Panc1 (cell line): ENCODE results near the gene CIB2. TPM values are rescaled to one million over a fixed set of nuclear protein-coding genes. Genes with fewer than 3 reads are reported as not detected.
A peak's percentile ranks its signal among the peaks of the same experiment; 100 is the strongest.

Experiments used
- ATAC-seq: fragments of 200-7000 bp; cut with Tn5 transposase; 2 replicates; pipeline ENCODE4 v1.9.1; 2020; ENCODE audit warnings: mild to moderate bottlenecking, moderate library complexity
- BruUV-seq: library from RNA; stranded (reverse); fragments of 400-500 nt; replicated peaks from 2 replicates; lab custom pipeline; 2021; lab: Mats Ljungman, UMichigan
- CTCF ChIA-PET: fragments of 300-600 bp; sonication (Branson Sonifier 250); formaldehyde crosslinking; loops from one replicate; lab custom pipeline; 2022; ENCODE audit warnings: antibody characterized with exemption; lab: Charles Lee
- POLR2A ChIA-PET: fragments of 300-600 bp; sonication (Branson Sonifier 250); formaldehyde crosslinking; loops from one replicate; lab custom pipeline; 2022; ENCODE audit warnings: antibody characterized with exemption; lab: Charles Lee
- DNase-seq: peaks from one replicate; pipeline ENCODE4 v3.0.0-alpha.2; 2010; ENCODE audit warnings: low read depth, low spot score
- H3K27ac ChIP-seq: 2 replicates; pipeline ENCODE4 v1.5.1; 2011; ENCODE audit warnings: mild to moderate bottlenecking, low read length, inconsistent platforms
- H3K27me3 ChIP-seq: fragments of 200-500 bp; sonication (Bioruptor generic); 2 replicates; pipeline ENCODE4 v1.6.0; 2014; ENCODE audit warnings: low read length, inconsistent platforms; ENCODE audit not compliant: control insufficient read depth, insufficient read depth
- H3K36me3 ChIP-seq: fragments of 200-500 bp; sonication (Bioruptor generic); 2 replicates; pipeline ENCODE4 v1.5.1; 2014; ENCODE audit warnings: inconsistent platforms, mild to moderate bottlenecking, low read length, moderate library complexity; ENCODE audit not compliant: control insufficient read depth, insufficient read depth
- H3K4me1 ChIP-seq: 2 replicates; pipeline ENCODE4 v1.5.1; 2011; ENCODE audit warnings: inconsistent platforms, mild to moderate bottlenecking, low read length, moderate library complexity; ENCODE audit not compliant: control insufficient read depth, insufficient read depth
- H3K4me3 ChIP-seq, 2 experiments: 2 replicates each; pipeline ENCODE4 v1.5.1; 2011 to 2012; ENCODE audit warnings: low read depth in 2 of 2, low read length in 2 of 2, mild to moderate bottlenecking in 2 of 2, inconsistent platforms in 1 of 2, moderate library complexity in 1 of 2
- H3K9me3 ChIP-seq: fragments of 200-500 bp; sonication (Bioruptor generic); 2 replicates; pipeline ENCODE4 v1.5.1; 2014; ENCODE audit warnings: low read depth, mild to moderate bottlenecking, inconsistent platforms, low read length, moderate library complexity; ENCODE audit not compliant: control insufficient read depth, insufficient read depth
- POLR2AphosphoS5 ChIP-seq: IDR thresholded peaks from 2 replicates; pipeline ENCODE4 v1.6.1; 2012; ENCODE audit warnings: mild to moderate bottlenecking, low read depth, low read length, moderate library complexity
- SIN3A ChIP-seq: IDR thresholded peaks from 2 replicates; pipeline ENCODE4 v1.6.1; 2012; ENCODE audit warnings: low read depth, mild to moderate bottlenecking, low read length, moderate library complexity, borderline replicate concordance; ENCODE audit not compliant: insufficient read depth
- TCF7L2 ChIP-seq: IDR thresholded peaks from 2 replicates; pipeline ENCODE4 v1.6.1; 2011; ENCODE audit warnings: mild to moderate bottlenecking, low read depth, low read length, inconsistent platforms
- in situ Hi-C: cut with HindIII; loops from 2 replicates; pipeline ENCODE4 v1.10.0; 2016; ENCODE audit warnings: low sequenced_read_pairs, low pct_unique_long_range_greater_than_20kb
- intact Hi-C: fragments of 100-400 bp; cut with micrococcal nuclease; formaldehyde crosslinking; loops from one replicate; pipeline ENCODE4 v1.10.0; 2022; ENCODE audit not compliant: unreplicated experiment
- total RNA-seq: library from RNA; stranded (reverse); gene quantifications from one replicate; pipeline ENCODE4 v1.2.1, GENCODE V29; 2021; ENCODE audit not compliant: unreplicated experiment
- TF ChIP-seq, protein P1 (sequence below), 2 experiments: IDR thresholded peaks; 2 replicates each; pipeline ENCODE4 v1.6.1; 2011 to 2012; ENCODE audit warnings: low read depth in 2 of 2, control low read depth in 1 of 2, low read length in 1 of 2, mild to moderate bottlenecking in 1 of 2, moderate library complexity in 1 of 2; ENCODE audit not compliant: insufficient read depth in 1 of 2
- TF ChIP-seq, protein P2 (sequence below): fragments of 450-650 bp; IDR thresholded peaks from 2 replicates; pipeline ENCODE4 v1.5.1; 2017; ENCODE audit warnings: mild to moderate bottlenecking

CIB2 gene
- total RNA-seq, 1 experiment from 2014 or later, result 37.3 TPM

DNA sequence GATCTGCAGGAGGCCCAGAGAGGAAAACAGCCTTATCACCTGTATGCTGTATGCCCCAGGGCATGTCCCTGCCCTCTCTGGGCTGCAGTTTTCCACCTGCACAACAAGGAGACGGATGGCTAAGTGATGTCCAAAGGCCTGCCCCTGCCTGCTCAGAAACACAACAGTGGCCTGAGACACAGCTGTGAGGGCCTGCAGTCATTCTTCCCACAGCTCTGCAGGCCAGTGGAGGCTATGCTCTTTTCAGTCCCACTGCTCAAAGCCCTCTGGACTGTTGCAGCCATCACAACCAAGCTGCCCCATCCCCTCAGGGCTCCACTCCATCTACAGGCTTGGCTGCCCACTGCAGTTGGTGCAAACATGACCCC lies 48.5 kb downstream of the CIB2 start:
- in situ Hi-C loops (no loop called here), intact Hi-C loops (no loop called here)
- POLR2A ChIA-PET, result interaction anchor here (1.0 kb wide), 1 partner anchor 8 kb away, joined by 3 read pairs; no protein-coding TSS in a partner anchor
- TF ChIP-seq TCF7L2 (no peak), SIN3A (no peak), POLR2AphosphoS5 (no peak)
- TF ChIP-seq, protein P1, sequence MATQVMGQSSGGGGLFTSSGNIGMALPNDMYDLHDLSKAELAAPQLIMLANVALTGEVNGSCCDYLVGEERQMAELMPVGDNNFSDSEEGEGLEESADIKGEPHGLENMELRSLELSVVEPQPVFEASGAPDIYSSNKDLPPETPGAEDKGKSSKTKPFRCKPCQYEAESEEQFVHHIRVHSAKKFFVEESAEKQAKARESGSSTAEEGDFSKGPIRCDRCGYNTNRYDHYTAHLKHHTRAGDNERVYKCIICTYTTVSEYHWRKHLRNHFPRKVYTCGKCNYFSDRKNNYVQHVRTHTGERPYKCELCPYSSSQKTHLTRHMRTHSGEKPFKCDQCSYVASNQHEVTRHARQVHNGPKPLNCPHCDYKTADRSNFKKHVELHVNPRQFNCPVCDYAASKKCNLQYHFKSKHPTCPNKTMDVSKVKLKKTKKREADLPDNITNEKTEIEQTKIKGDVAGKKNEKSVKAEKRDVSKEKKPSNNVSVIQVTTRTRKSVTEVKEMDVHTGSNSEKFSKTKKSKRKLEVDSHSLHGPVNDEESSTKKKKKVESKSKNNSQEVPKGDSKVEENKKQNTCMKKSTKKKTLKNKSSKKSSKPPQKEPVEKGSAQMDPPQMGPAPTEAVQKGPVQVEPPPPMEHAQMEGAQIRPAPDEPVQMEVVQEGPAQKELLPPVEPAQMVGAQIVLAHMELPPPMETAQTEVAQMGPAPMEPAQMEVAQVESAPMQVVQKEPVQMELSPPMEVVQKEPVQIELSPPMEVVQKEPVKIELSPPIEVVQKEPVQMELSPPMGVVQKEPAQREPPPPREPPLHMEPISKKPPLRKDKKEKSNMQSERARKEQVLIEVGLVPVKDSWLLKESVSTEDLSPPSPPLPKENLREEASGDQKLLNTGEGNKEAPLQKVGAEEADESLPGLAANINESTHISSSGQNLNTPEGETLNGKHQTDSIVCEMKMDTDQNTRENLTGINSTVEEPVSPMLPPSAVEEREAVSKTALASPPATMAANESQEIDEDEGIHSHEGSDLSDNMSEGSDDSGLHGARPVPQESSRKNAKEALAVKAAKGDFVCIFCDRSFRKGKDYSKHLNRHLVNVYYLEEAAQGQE (IDR thresholded peaks at IDR 0.05; ENCODE audit: insufficient read depth in 1 of 2, low read depth in 2 of 2, low read length in 1 of 2), result no peak
- TF ChIP-seq, protein P2, sequence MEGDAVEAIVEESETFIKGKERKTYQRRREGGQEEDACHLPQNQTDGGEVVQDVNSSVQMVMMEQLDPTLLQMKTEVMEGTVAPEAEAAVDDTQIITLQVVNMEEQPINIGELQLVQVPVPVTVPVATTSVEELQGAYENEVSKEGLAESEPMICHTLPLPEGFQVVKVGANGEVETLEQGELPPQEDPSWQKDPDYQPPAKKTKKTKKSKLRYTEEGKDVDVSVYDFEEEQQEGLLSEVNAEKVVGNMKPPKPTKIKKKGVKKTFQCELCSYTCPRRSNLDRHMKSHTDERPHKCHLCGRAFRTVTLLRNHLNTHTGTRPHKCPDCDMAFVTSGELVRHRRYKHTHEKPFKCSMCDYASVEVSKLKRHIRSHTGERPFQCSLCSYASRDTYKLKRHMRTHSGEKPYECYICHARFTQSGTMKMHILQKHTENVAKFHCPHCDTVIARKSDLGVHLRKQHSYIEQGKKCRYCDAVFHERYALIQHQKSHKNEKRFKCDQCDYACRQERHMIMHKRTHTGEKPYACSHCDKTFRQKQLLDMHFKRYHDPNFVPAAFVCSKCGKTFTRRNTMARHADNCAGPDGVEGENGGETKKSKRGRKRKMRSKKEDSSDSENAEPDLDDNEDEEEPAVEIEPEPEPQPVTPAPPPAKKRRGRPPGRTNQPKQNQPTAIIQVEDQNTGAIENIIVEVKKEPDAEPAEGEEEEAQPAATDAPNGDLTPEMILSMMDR, result no peak
- H3K4me3 ChIP-seq, result no peak overlapping the region
- ATAC-seq (peak; percentile 25; the same call in 1 of the 2 replicates), DNase-seq (no peak)
- no peak overlapping the region for H3K27ac ChIP-seq
- BruUV-seq, result no TSS peak
- no peaks in the 10 kb centered on the region for H3K4me1 ChIP-seq
- H3K9me3 ChIP-seq, result no peaks in the 10 kb centered on the region
- H3K36me3 ChIP-seq, result no peaks in the 10 kb centered on the region
- CTCF ChIA-PET, result interaction anchor here (0.6 to 0.7 kb wide), 2 partner anchors 22 to 115 kb away, joined by 3 to 4 read pairs; no protein-coding TSS in a partner anchor
- no peaks in the 10 kb centered on the region for H3K27me3 ChIP-seq

DNA sequence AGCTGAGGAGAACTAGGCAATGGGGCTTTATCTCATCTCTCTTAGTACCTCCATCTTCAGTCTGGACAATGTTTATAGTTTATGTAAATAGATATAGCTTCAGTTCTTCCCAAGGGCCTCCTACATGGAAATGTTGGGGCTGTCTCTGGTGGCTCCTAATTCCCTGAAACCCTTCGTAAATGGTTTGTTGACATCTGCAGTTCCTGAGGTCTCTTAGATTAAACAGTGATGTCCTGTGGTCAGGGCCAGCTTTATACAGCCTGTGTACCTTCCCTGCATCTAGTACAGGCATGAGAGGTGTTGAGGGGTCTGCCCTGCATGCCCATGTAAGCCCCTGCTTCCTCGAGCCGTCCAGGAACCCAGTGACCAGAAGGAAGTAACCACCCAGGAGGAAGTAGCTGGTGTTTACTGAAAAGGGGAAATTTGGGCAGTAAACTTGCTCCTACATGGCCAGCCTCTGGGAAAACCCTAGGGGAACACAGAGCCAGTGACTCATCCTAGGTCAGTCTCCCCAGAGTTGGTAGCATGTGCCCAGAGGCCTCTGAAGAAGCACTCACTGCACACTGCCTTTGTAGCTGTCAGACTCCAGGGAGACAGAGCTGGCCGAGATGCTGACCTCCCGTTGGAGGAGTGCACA lies 49.0 kb downstream of the CIB2 start:
- Histone ChIP-seq H3K27me3 (no peaks in the 10 kb centered on the region), H3K9me3 (no peaks in the 10 kb centered on the region), H3K4me1 (no peaks in the 10 kb centered on the region), H3K27ac (0 out of 2 replicates have a peak overlapping the region, but pooled peaks have one; percentile 3), H3K4me3 (no peak overlapping the region), H3K36me3 (no peaks in the 10 kb centered on the region)
- no peak for DNase-seq
- intact Hi-C loops (no loop called here), in situ Hi-C loops (no loop called here)
- CTCF ChIA-PET, result interaction anchor here (0.7 kb wide), 1 partner anchor 21 kb away, joined by 3 read pairs; no protein-coding TSS in a partner anchor
- no TSS peak for BruUV-seq
- POLR2A ChIA-PET, result interaction anchor here (0.6 to 1.0 kb wide), 2 partner anchors 9 to 66 kb away, joined by 3 to 10 read pairs; no protein-coding TSS in a partner anchor
- TF ChIP-seq SIN3A (no peak), TCF7L2 (no peak), POLR2AphosphoS5 (no peak)
- TF ChIP-seq, protein P2, result no peak
- TF ChIP-seq, protein P1 (IDR thresholded peaks at IDR 0.05; ENCODE audit: insufficient read depth in 1 of 2, low read depth in 2 of 2, low read length in 1 of 2), result no peak
- ATAC-seq, result 0 out of 2 replicates have a peak, but pooled peaks have one; percentile 6
